IMR-90 (cell line): ENCODE results near the gene SLC6A6. TPM values are rescaled to one million over a fixed set of nuclear protein-coding genes. Genes with fewer than 3 reads are reported as not detected.

Experiments
- ATAC-seq: fragments of 200-7000 bp; cut with Tn5 transposase; 2 replicates; pipeline ENCODE4 v1.9.1; 2020; ENCODE audit warnings: low read depth, mild to moderate bottlenecking, moderate library complexity
- BruUV-seq: library from RNA; stranded (reverse); fragments of 400-500 nt; replicated peaks from 2 replicates; lab custom pipeline; 2021; lab: Mats Ljungman, UMichigan
- CTCF ChIA-PET: fragments of 300-600 bp; formaldehyde crosslinking; extraction: SDS; loops from one replicate; lab custom pipeline; 2021; ENCODE audit warnings: antibody characterized with exemption; lab: Yijun Ruan, JAX
- POLR2A ChIA-PET: fragments of 300-600 bp; sonication (Branson Sonifier 250); formaldehyde crosslinking; loops from one replicate; lab custom pipeline; 2022; ENCODE audit warnings: antibody characterized with exemption; ENCODE audit not compliant: unreplicated experiment; lab: Charles Lee
- DNase-seq: peaks from one replicate; pipeline ENCODE4 v3.0.0; 2013
- H2AFZ ChIP-seq: replicated peaks from 2 replicates; pipeline ENCODE3; 2013; ENCODE audit warnings: low read length, mild to moderate bottlenecking; ENCODE audit not compliant: poor library complexity
- H2AK5ac ChIP-seq: 2 replicates; pipeline ENCODE4 v1.6.1; 2013; ENCODE audit warnings: low read depth, low read length, inconsistent platforms
- H2AK9ac ChIP-seq: replicated peaks from 2 replicates; pipeline ENCODE3; 2013; ENCODE audit warnings: mild to moderate bottlenecking, low read depth, low read length, moderate library complexity; ENCODE audit not compliant: poor library complexity
- H2BK120ac ChIP-seq: 2 replicates; pipeline ENCODE4 v1.6.1; 2013; ENCODE audit warnings: low read depth, low read length, inconsistent platforms
- H2BK15ac ChIP-seq: 3 replicates; pipeline ENCODE4 v1.6.1; 2013; ENCODE audit warnings: low read depth, low read length, inconsistent platforms
- H2BK20ac ChIP-seq: 2 replicates; pipeline ENCODE4 v1.6.1; 2013; ENCODE audit warnings: low read depth, mild to moderate bottlenecking, inconsistent platforms, low read length, moderate library complexity
- H2BK5ac ChIP-seq: 2 replicates; pipeline ENCODE4 v1.6.1; 2013; ENCODE audit warnings: mild to moderate bottlenecking, low read depth, low read length, inconsistent platforms; ENCODE audit not compliant: poor library complexity, severe bottlenecking
- H3K14ac ChIP-seq: replicated peaks from 2 replicates; pipeline ENCODE4 v1.6.1; 2013; ENCODE audit warnings: low read depth, low read length, inconsistent platforms
- H3K18ac ChIP-seq: 2 replicates; pipeline ENCODE4 v1.6.1; 2013; ENCODE audit warnings: low read depth, low read length, control low read depth
- H3K23ac ChIP-seq: 2 replicates; pipeline ENCODE4 v1.6.1; 2013; ENCODE audit warnings: low read depth, low read length, inconsistent platforms
- H3K27ac ChIP-seq: 2 replicates; pipeline ENCODE4 v1.5.1; 2013; ENCODE audit warnings: mild to moderate bottlenecking, control low read depth, low read length; ENCODE audit not compliant: insufficient read depth
- H3K27me3 ChIP-seq: 2 replicates; pipeline ENCODE4 v1.6.1; 2013; ENCODE audit warnings: low read length; ENCODE audit not compliant: control insufficient read depth, insufficient read depth
- H3K36me3 ChIP-seq: 2 replicates; pipeline ENCODE4 v1.6.1; 2013; ENCODE audit warnings: low read length, mixed read lengths; ENCODE audit not compliant: control insufficient read depth, insufficient read depth
- H3K4ac ChIP-seq: 2 replicates; pipeline ENCODE4 v1.6.1; 2013; ENCODE audit warnings: low read depth, low read length, inconsistent platforms
- H3K4me1 ChIP-seq: 2 replicates; pipeline ENCODE4 v1.6.1; 2013; ENCODE audit warnings: low read length, mixed read lengths; ENCODE audit not compliant: control insufficient read depth, insufficient read depth
- H3K4me2 ChIP-seq: 2 replicates; pipeline ENCODE4 v1.6.1; 2013; ENCODE audit warnings: low read depth, mild to moderate bottlenecking, control low read depth, low read length, moderate library complexity
- H3K4me3 ChIP-seq: 2 replicates; pipeline ENCODE4 v1.5.1; 2013; ENCODE audit warnings: low read depth, mild to moderate bottlenecking, control low read depth, low read length, moderate library complexity; ENCODE audit not compliant: insufficient read depth
- H3K56ac ChIP-seq: 2 replicates; pipeline ENCODE4 v1.6.1; 2013; ENCODE audit warnings: low read length, inconsistent platforms; ENCODE audit not compliant: insufficient read depth; ENCODE audit errors: extremely low read depth
- H3K79me1 ChIP-seq, 2 experiments: 2 replicates each; pipeline ENCODE4 v1.6.1; 2013; ENCODE audit warnings: low read length in 2 of 2, inconsistent platforms in 1 of 2, low read depth in 1 of 2
- H3K9ac ChIP-seq: 2 replicates; pipeline ENCODE4 v1.6.1; 2013; ENCODE audit warnings: low read depth, low read length, control low read depth
- H3K9me1 ChIP-seq: 2 replicates; pipeline ENCODE4 v1.6.1; 2013; ENCODE audit warnings: low read length, inconsistent platforms; ENCODE audit not compliant: insufficient read depth
- H3K9me3 ChIP-seq: 2 replicates; pipeline ENCODE4 v1.6.1; 2013; ENCODE audit warnings: low read length; ENCODE audit not compliant: control insufficient read depth, insufficient read depth
- H4K20me1 ChIP-seq: 2 replicates; pipeline ENCODE4 v1.6.1; 2013; ENCODE audit warnings: low read length, inconsistent platforms; ENCODE audit not compliant: insufficient read depth
- H4K5ac ChIP-seq: 2 replicates; pipeline ENCODE4 v1.6.1; 2013; ENCODE audit warnings: mild to moderate bottlenecking, low read depth, low read length, control low read depth
- H4K8ac ChIP-seq, 2 experiments: 2 replicates each; pipeline ENCODE4 v1.6.1; 2013; ENCODE audit warnings: low read depth in 2 of 2, low read length in 2 of 2, control low read depth in 1 of 2, inconsistent platforms in 1 of 2
- H4K91ac ChIP-seq: 2 replicates; pipeline ENCODE4 v1.6.1; 2013; ENCODE audit warnings: low read depth, low read length, inconsistent platforms; ENCODE audit not compliant: insufficient read depth
- BHLHE40 ChIP-seq: fragments of 150-350 bp; IDR thresholded peaks from 2 replicates; pipeline ENCODE4 v1.6.1; 2016; ENCODE audit warnings: mild to moderate bottlenecking, low read depth, low read length
- CEBPB ChIP-seq: IDR thresholded peaks from 2 replicates; pipeline ENCODE4 v1.6.1; 2012; ENCODE audit warnings: low read depth, low read length, improper control_type of control experiment
- CHD1 ChIP-seq: IDR thresholded peaks from 2 replicates; pipeline ENCODE4 v1.6.1; 2012; ENCODE audit warnings: low read depth, low read length, improper control_type of control experiment
- FOS ChIP-seq: fragments of 150-350 bp; IDR thresholded peaks from 2 replicates; pipeline ENCODE4 v1.6.1; 2016; ENCODE audit warnings: low read depth, low read length
- MAFK ChIP-seq: IDR thresholded peaks from 2 replicates; pipeline ENCODE4 v1.6.1; 2012; ENCODE audit warnings: low read depth, low read length, improper control_type of control experiment
- MAZ ChIP-seq: IDR thresholded peaks from 2 replicates; pipeline ENCODE4 v1.6.1; 2012; ENCODE audit warnings: low read depth, mild to moderate bottlenecking, low read length, improper control_type of control experiment, moderate library complexity, borderline replicate concordance
- MXI1 ChIP-seq: IDR thresholded peaks from 2 replicates; pipeline ENCODE4 v1.6.1; 2012; ENCODE audit warnings: low read depth, mild to moderate bottlenecking, low read length, moderate library complexity, borderline replicate concordance
- NFE2L2 ChIP-seq: fragments of 150-350 bp; IDR thresholded peaks from 2 replicates; pipeline ENCODE4 v1.6.1; 2016; ENCODE audit warnings: low read depth, mild to moderate bottlenecking, low read length
- POLR2A ChIP-seq: IDR thresholded peaks from 2 replicates; pipeline ENCODE4 v1.6.1; 2012; ENCODE audit warnings: mild to moderate bottlenecking, low read depth, low read length
- RAD21 ChIP-seq: IDR thresholded peaks from 2 replicates; pipeline ENCODE4 v1.6.1; 2012; ENCODE audit warnings: low read length, improper control_type of control experiment
- RCOR1 ChIP-seq: IDR thresholded peaks from 2 replicates; pipeline ENCODE4 v1.6.1; 2012; ENCODE audit warnings: mild to moderate bottlenecking, low read length, improper control_type of control experiment; ENCODE audit not compliant: insufficient replicate concordance
- RFX5 ChIP-seq: IDR thresholded peaks from 2 replicates; pipeline ENCODE4 v1.8.0; 2012; ENCODE audit warnings: low read depth, mild to moderate bottlenecking, low read length, moderate library complexity
- SMC3 ChIP-seq: fragments of 150-350 bp; IDR thresholded peaks from 2 replicates; pipeline ENCODE4 v1.6.1; 2016; ENCODE audit warnings: low read depth, mild to moderate bottlenecking, antibody characterized with exemption, low read length, moderate library complexity
- USF2 ChIP-seq: fragments of 150-350 bp; IDR thresholded peaks from 2 replicates; pipeline ENCODE4 v1.6.1; 2017; ENCODE audit warnings: mild to moderate bottlenecking, antibody characterized with exemption, low read length, low read depth
- WGBS, 2 experiments: methylation state at CpG; one replicate each; pipeline versions ENCODE4 v1.1.5 to v1.1.7; 2013; ENCODE audit warnings: missing lambda C conversion rate in 2 of 2; ENCODE audit not compliant: insufficient read length in 1 of 2; ENCODE audit errors: extremely low coverage in 2 of 2; 5-methylcytosine and 5-hydroxymethylcytosine counted together
- dilution Hi-C: fragments of 300-500 bp; cut with HindIII; formaldehyde crosslinking; loops from one replicate; pipeline ENCODE4 v1.14.3; 2018; ENCODE audit warnings: low sequenced_read_pairs; ENCODE audit not compliant: unreplicated experiment
- in situ Hi-C: fragments of 300-500 bp; cut with MboI; formaldehyde crosslinking; loops from 3 replicates; pipeline ENCODE4 v1.14.3; 2019; ENCODE audit warnings: low sequenced_read_pairs, inconsistent platforms, mixed read lengths
- intact Hi-C: fragments of 100-400 bp; cut with micrococcal nuclease; formaldehyde crosslinking; loops from 2 replicates; pipeline ENCODE4 v1.10.0; 2022
- polyA plus RNA-seq, 3 experiments: library from polyadenylated mRNA; depleted of rRNA; stranded (reverse); fragments of >200 nt; gene quantifications; 2 replicates each; pipeline ENCODE4 v1.2.3, GENCODE V29; 2012; ENCODE audit warnings: low replicate concordance in 1 of 3
- total RNA-seq: library from RNA; depleted of rRNA; stranded (reverse); fragments of >200 nt; gene quantifications from 2 replicates; pipeline ENCODE4 v1.2.3, GENCODE V29; 2012
- TF ChIP-seq, protein P1 (sequence below): fragments of 150-350 bp; IDR thresholded peaks from 2 replicates; pipeline ENCODE4 v1.6.1; 2016; ENCODE audit warnings: low read depth, mild to moderate bottlenecking, low read length, moderate library complexity, borderline replicate concordance
- TF ChIP-seq, protein P2 (sequence below): conservative IDR thresholded peaks from 2 replicates; pipeline ENCODE4 v1.5.1; 2012; ENCODE audit warnings: mild to moderate bottlenecking, low read depth, low read length, improper control_type of control experiment

Gene SLC6A6
- total and polyA plus RNA-seq, 2 of the 4 experiments (the other 2 are of a cell fraction), result 29.9 to 39.4 TPM

DNA sequence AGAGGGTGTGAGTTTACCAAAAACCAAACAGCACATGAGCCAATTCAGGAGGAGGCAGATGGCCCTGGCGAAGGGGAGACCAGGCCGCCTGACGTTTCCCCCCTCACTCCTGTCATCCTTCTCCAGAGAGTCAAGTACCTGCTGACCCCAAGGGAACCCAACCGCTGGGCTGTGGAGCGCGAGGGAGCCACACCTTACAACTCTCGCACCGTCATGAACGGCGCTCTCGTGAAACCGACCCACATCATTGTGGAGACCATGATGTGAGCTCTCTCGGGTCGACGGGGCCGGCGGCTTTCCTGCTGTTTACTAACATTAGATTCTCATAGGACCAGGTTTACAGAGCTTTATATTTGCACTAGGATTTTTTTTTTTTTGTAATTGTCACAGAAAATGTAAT is 82.3 kb downstream of the SLC6A6 start:
- no peak overlapping the region for H3K56ac ChIP-seq
- H3K4me3 ChIP-seq, result no peak overlapping the region
- H3K9ac ChIP-seq, result no peak overlapping the region
- no peak overlapping the region for H2BK20ac ChIP-seq
- no peak overlapping the region for H4K5ac ChIP-seq
- peak overlapping the region; percentile 34 for H2AK9ac ChIP-seq
- H3K14ac ChIP-seq, result no peak overlapping the region
- H4K91ac ChIP-seq, result no peak overlapping the region
- H3K27ac ChIP-seq, result no peak overlapping the region
- H3K9me1 ChIP-seq, result peaks cover 14% of the 10 kb centered on the region
- H3K4me1 ChIP-seq, result peaks cover 4% of the 10 kb centered on the region; the same call in 1 of the 2 replicates
- no peak overlapping the region for H3K18ac ChIP-seq
- no peak overlapping the region for H4K8ac ChIP-seq
- H3K9me3 ChIP-seq, result no peaks in the 10 kb centered on the region
- H2BK5ac ChIP-seq, result no peak overlapping the region
- ATAC-seq (no peak), DNase-seq (no peak)
- H2AK5ac ChIP-seq, result no peak overlapping the region
- H4K20me1 ChIP-seq, result no peaks in the 10 kb centered on the region
- no peaks in the 10 kb centered on the region for H3K79me1 ChIP-seq
- no peak overlapping the region for H2BK120ac ChIP-seq
- dilution Hi-C loops (no loop called here), in situ Hi-C loops (no loop called here), intact Hi-C loops (no loop called here)
- CTCF ChIA-PET, result interaction anchor here (0.6 kb wide), 1 partner anchor 64 kb away, joined by 5 read pairs; no protein-coding TSS in a partner anchor
- TF ChIP-seq MAZ, result no peak
- no peak for TF ChIP-seq NFE2L2
- TF ChIP-seq CEBPB, result no peak
- no peak for TF ChIP-seq CHD1
- no peak for TF ChIP-seq MAFK
- TF ChIP-seq RCOR1, result no peak
- TF ChIP-seq, protein P1, sequence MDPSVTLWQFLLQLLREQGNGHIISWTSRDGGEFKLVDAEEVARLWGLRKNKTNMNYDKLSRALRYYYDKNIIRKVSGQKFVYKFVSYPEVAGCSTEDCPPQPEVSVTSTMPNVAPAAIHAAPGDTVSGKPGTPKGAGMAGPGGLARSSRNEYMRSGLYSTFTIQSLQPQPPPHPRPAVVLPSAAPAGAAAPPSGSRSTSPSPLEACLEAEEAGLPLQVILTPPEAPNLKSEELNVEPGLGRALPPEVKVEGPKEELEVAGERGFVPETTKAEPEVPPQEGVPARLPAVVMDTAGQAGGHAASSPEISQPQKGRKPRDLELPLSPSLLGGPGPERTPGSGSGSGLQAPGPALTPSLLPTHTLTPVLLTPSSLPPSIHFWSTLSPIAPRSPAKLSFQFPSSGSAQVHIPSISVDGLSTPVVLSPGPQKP, result no peak
- TF ChIP-seq BHLHE40, result no peak
- no peak for TF ChIP-seq USF2
- TF ChIP-seq RAD21, result no peak
- TF ChIP-seq FOS, result no peak
- no peak for TF ChIP-seq RFX5
- no peak for TF ChIP-seq MXI1
- TF ChIP-seq SMC3, result no peak
- TF ChIP-seq, protein P2, sequence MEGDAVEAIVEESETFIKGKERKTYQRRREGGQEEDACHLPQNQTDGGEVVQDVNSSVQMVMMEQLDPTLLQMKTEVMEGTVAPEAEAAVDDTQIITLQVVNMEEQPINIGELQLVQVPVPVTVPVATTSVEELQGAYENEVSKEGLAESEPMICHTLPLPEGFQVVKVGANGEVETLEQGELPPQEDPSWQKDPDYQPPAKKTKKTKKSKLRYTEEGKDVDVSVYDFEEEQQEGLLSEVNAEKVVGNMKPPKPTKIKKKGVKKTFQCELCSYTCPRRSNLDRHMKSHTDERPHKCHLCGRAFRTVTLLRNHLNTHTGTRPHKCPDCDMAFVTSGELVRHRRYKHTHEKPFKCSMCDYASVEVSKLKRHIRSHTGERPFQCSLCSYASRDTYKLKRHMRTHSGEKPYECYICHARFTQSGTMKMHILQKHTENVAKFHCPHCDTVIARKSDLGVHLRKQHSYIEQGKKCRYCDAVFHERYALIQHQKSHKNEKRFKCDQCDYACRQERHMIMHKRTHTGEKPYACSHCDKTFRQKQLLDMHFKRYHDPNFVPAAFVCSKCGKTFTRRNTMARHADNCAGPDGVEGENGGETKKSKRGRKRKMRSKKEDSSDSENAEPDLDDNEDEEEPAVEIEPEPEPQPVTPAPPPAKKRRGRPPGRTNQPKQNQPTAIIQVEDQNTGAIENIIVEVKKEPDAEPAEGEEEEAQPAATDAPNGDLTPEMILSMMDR, result no peak
- TF ChIP-seq POLR2A, result no peak
- no peak overlapping the region for H3K23ac ChIP-seq
- no peak overlapping the region for H3K4ac ChIP-seq
- WGBS, 2 experiments, result 97% methylated on average over 10 of the region's 17 CpGs; no CpG with 5 or more reads in 1 of the 2 experiments
- BruUV-seq, result no TSS peak
- H3K36me3 ChIP-seq, result peaks cover 71% of the 10 kb centered on the region
- no peak overlapping the region for H2AFZ ChIP-seq
- no peak overlapping the region for H3K4me2 ChIP-seq
- no peak overlapping the region for H2BK15ac ChIP-seq
- no peaks in the 10 kb centered on the region for H3K27me3 ChIP-seq
- POLR2A ChIA-PET, result no interaction called here
